Fibroblast of lung (primary cell): ENCODE data around the gene ESRRA.

Experiments used
- EZH2 ChIP-seq: IDR thresholded peaks from 2 replicates; pipeline ENCODE4 v1.5.1; 2012; ENCODE audit warnings: low read length, control low read depth, mild to moderate bottlenecking; ENCODE audit errors: missing control alignments
- TF ChIP-seq, protein P1 (sequence below), 2 donors: IDR thresholded peaks in 1 of 2; conservative IDR thresholded peaks in 1 of 2; 1 replicate in 1 of 2; 2 replicates in 1 of 2; pipeline ENCODE4 v1.5.1; 2011 to 2012; ENCODE audit warnings: low read length in 2 of 2, control low read depth in 1 of 2, inconsistent platforms in 1 of 2, low read depth in 1 of 2, mild to moderate bottlenecking in 1 of 2

DNA sequence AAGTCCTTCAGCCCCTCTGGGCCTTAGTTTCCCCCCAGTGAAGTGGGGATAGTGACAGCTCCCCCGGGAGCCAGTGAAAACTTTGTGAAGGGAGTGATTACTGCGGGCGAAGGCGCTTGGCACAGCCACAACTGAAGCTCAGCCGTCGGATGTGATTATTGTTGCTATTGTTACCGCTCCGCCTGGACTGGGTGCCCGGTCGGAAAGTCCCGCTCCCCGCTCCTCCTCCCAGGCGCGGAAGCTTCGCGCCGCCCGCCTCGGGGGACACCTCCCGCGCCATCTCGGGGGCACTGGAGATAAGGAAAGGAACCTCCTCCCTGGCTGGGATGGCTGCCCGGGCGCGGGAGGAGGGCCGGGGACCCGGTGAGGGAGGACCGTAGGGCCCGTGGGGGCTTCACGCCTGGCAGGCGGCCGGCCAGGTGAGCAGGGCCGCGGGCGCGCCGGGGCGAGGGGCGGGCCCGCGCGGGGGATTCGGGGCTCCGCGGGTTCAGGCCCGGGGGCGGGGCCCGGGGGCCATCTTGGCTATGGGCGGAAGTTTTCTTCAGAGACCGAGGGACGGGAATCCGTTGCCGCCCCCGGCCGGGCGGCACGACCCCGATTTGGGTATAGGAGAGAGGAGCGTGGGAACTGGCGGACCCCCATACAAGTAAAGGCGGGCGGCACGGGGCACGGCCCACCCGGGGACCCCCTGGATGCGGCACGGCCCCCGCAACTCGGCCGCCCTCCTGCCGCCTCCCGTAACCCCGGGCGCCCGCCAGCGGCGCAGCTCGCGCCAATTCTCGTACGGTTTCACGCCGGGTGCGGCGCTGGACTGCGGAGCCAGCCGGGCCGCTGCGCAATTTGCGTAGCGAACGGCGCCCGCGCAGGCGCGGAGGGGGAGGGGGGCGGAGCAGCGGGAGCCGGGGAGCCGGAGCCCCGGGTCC is 20.1 kb upstream of the ESRRA start, which contains the start of gene GPR137:
- TF ChIP-seq, protein P1, sequence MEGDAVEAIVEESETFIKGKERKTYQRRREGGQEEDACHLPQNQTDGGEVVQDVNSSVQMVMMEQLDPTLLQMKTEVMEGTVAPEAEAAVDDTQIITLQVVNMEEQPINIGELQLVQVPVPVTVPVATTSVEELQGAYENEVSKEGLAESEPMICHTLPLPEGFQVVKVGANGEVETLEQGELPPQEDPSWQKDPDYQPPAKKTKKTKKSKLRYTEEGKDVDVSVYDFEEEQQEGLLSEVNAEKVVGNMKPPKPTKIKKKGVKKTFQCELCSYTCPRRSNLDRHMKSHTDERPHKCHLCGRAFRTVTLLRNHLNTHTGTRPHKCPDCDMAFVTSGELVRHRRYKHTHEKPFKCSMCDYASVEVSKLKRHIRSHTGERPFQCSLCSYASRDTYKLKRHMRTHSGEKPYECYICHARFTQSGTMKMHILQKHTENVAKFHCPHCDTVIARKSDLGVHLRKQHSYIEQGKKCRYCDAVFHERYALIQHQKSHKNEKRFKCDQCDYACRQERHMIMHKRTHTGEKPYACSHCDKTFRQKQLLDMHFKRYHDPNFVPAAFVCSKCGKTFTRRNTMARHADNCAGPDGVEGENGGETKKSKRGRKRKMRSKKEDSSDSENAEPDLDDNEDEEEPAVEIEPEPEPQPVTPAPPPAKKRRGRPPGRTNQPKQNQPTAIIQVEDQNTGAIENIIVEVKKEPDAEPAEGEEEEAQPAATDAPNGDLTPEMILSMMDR (conservative IDR thresholded peaks at IDR 0.05 in 1 of 2, IDR thresholded peaks at IDR 0.05 in 1 of 2; ENCODE audit: low read depth in 1 of 2, low read length in 2 of 2), result no peak
- TF ChIP-seq EZH2, result no peak
